DND-41 (cell line): ENCODE measurements around the gene SIGLEC6.

Experiments used
- EZH2 ChIP-seq: IDR thresholded peaks from 3 replicates; pipeline ENCODE4 v1.6.1; 2012; ENCODE audit warnings: borderline replicate concordance, low read depth, mild to moderate bottlenecking, moderate library complexity, low read length, inconsistent platforms; ENCODE audit not compliant: severe bottlenecking
- TF ChIP-seq, protein P1 (sequence below): IDR thresholded peaks from 2 replicates; pipeline ENCODE4 v1.5.1; 2012; ENCODE audit warnings: borderline replicate concordance, low read length, moderate library complexity, mild to moderate bottlenecking; ENCODE audit not compliant: poor library complexity, severe bottlenecking; ENCODE audit errors: extremely low read depth

GRCh38 chr19:51548891-51549305 is 17.4 kb upstream of the SIGLEC6 start:
- TF ChIP-seq, protein P1, sequence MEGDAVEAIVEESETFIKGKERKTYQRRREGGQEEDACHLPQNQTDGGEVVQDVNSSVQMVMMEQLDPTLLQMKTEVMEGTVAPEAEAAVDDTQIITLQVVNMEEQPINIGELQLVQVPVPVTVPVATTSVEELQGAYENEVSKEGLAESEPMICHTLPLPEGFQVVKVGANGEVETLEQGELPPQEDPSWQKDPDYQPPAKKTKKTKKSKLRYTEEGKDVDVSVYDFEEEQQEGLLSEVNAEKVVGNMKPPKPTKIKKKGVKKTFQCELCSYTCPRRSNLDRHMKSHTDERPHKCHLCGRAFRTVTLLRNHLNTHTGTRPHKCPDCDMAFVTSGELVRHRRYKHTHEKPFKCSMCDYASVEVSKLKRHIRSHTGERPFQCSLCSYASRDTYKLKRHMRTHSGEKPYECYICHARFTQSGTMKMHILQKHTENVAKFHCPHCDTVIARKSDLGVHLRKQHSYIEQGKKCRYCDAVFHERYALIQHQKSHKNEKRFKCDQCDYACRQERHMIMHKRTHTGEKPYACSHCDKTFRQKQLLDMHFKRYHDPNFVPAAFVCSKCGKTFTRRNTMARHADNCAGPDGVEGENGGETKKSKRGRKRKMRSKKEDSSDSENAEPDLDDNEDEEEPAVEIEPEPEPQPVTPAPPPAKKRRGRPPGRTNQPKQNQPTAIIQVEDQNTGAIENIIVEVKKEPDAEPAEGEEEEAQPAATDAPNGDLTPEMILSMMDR: no peak
- TF ChIP-seq EZH2: no peak
